Activated CD4-positive, alpha-beta T cell treated with anti-CD3 and anti-CD28 coated beads for 24 hours (primary cell): Measurements from ENCODE around the gene SPOCK1.

Experiments
- DNase-seq, 2 donors: peaks; one replicate each; pipeline ENCODE4 v3.0.0-alpha.2; 2020; ENCODE audit warnings: low read depth in 2 of 2

The SPOCK1 gene

DNA sequence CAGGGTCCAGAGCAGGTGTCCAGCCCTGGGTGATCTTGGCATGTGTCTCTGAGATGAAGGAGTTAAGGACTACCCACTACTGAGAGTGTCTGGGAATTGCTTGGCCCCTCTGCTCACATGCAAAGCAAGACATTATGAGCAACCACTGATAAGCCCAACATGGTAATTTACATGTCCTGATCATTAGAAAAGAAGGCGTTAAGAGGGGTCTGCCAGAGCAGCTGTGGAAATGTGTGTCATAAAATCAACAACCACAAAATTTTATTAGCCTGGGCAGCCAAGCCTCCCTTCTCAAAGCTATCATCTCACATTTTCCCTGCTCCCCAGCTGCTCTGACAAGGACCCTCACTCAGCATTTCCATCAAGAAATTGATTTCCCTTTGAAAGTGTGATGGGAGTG, 351.0 kb downstream of the SPOCK1 start:
- DNase-seq = no peak

DNA sequence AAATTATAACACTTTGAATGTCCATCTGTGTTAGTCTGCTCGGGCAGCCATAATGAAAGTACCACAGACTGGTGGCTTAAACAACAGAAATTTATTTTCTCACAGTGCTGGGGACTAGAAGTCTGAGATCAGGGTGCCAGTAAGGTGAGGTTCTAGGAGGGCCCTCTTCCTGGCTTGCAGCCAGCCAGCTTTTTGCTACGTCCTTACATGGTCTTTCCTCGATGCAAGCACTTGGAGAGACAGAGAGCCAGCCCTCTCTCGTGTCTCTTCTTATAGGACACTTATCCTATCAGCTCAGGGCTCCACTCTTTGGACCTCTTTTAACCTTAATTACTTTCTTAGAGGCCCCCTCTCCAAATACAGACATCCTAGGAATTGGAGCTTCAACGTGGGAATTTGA, 351.8 kb downstream of the SPOCK1 start:
- DNase-seq = no peak

DNA sequence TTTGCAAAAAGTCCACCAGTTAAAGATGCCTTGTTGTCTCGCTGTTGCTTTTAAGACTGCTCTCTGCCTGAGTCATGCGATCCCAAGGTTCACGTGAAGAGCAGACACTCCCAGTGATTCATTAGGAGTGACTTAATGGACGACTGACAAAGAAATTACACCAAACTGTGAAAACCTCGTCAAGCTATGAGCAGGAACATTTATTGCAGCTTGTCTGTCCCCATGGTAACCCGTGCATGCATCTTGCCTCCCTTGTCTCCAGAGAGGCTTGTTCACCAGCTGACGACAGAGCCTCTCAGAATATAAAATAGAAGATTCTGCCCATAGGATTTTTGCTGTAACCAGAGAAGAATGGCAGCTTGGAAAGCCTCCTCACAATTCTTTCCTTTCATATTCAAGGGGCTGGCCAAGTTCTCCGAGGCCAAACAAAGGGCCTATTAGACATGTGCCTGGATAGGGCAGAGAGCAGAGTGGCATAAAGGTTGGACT, 352.7 kb downstream of the SPOCK1 start:
- DNase-seq = no peak

DNA sequence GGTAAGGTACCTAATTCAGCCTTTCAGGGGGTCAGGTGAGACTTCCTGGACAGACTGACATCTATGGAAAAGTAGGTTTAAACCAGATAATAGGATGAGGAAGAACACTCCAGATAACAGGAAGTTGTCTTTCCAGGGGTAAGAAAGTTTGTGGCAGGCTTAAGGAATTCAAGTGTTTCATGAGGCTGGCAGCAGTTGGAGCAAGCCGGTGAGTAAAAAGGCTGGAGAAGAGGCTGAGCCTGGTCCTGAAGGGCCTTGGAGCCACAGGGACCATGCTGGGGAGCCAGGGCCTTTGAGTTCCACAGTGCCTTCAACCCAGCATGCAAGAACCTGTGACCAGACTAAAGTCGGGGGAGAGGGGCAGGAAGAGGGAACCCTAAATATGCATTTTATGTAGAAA, 353.4 kb downstream of the SPOCK1 start:
- no peak for DNase-seq

DNA sequence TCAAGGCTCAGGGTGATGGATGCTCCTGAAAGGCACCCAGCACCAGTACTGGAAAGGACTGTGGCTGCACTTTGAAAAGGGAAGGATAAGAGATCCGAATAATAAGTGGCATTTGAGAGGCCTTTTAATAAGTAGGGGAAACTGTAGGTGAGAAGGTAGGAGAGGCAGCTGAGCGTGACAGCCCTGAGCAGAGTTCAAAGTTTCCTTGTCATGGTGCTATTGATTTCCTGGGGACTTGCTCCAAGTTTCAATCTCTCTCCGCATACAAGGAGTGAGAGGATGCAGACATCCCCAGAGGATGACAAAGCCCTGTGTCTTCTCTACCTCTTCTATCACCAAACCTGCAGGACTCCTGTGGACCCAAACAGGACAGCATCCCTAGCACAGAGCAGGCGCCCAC, 354.5 kb downstream of the SPOCK1 start:
- DNase-seq = no peak

- no peak for DNase-seq
These were observed 356.1 kb downstream of the SPOCK1 start for GRCh38 chr5:137142764-137143605.

DNA sequence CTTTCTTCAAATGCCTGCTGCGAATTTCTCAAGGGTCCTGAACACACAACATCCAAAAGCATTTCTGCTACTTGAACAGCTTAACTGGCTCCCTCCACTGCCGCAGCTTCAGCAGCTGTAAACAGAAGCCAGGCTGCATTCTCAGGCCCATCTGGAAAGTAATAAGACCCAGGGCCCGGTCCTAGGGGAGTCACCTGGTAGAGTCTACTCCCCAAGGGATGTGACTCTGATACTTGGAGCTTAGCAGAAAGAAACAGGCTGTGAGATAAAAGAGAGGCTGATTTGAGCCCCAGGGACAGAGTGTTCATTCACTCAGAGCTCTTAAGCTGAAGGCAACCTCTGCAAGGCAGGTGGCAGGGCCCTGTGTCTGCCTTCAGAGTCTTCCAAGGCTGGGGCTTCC, 356.8 kb downstream of the SPOCK1 start:
- no peak for DNase-seq

DNA sequence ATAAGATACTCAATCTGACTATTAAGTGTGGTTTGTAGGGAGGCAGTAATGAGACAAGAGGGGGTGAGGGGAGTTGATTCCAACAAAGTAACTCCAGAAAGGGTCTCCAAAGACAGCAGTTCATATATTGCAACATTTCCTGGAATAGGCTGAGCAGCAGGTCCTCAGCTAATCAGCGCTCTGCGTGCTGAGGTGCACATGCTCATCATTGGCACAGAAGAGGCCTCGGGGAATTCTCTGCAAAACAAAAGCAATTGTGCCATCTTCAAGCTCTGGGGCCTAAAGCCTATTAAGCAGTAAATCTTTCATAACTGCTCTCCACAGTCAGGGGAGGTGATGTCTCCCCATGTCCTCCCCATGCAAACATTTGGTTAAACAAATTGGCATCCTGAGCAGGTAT, 357.3 kb downstream of the SPOCK1 start:
- no peak for DNase-seq

DNA sequence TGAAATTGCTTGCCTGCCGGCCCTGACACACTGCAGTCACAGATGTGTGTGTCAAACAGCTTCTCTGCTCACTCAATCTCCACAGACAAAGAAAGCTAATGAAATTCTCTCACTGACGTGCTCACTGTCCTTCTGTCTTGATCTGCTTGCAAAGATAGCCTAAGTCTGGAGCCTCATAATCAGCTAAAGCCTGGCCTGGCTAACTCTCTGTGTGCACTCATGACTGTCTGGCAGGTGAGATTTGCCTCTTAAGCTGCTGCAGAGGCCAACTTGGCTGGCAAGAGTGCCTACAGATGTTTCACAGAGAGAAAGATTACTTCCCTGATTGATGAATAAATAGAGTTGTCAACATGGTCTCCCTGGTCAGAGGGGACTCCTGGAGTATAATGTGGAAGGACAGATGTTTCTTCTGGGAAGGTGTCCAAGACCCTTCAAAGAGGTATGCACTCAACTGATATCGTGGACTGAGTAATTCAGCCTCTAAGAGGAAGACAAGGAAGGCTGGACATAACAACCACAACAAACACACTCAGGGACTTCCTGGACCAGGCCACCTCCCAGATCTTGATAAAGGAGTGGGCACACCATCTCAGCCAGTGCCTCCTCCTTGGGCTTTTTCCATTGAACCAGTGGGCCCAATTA, 362.0 kb downstream of the SPOCK1 start:
- no peak for DNase-seq

- no peak for DNase-seq
These were observed 364.1 kb downstream of the SPOCK1 start for GRCh38 chr5:137134920-137135532.

GRCh38 chr5:137129886-137130680, 369.0 kb downstream of the SPOCK1 start:
- no peak for DNase-seq

DNA sequence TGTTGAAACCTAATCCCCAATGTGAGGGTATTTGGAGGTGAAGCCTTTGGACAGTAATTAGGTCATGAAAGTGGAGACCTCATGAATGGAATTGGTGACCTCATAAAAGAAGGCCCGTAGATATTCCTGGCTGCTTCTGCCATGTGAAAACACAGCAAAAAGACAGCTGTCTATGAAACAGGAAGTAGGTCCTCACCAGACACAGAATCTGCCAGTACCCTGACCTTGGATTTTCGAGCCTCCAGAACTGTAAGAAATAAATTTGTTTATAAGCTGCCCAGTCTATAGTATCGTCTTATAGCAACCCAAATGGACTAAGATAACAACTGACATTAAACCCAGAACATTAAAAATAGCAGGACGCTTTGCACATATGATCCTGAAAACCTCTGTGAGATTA, 371.1 kb downstream of the SPOCK1 start:
- DNase-seq = no peak

DNA sequence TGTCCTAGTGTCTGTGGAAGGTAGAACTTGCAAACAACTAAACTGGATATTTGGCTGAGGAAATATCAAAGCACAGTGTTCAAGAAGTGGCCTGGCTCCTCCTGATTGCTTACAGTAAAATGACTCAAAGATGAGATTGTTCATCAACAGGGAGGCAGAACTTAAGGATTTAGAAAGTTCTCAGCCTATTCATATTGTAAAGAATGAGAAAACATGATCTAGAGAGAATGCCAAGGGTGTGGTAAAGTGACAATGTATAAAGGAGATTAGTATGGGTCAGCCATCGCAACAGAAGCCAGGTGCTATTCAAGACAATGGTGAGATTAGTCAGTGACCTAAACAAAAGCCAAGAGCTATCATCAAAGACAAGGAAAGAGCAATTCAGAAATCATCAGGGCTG, 372.3 kb downstream of the SPOCK1 start:
- DNase-seq = no peak

- DNase-seq = no peak
These were observed 376.6 kb downstream of the SPOCK1 start for GRCh38 chr5:137122558-137122957.

DNA sequence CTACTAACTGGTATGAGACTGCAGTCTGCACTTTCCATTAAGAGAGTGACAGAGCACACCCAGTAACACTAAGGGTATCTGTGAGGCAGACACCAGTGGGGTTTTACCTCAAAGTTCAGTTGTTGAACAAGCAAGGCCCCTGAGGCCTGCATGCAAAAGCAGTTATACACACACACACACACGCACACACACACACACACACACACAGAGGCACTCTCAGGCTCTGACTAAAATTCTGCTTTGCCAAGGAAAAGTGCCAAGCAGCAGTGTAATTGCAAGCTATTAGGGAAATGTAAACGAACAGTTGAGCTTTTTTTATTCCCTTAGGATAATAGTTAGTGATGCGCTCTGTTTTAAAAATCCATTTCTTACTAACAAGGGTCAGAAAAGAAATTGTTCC, 377.1 kb downstream of the SPOCK1 start:
- no peak for DNase-seq

DNA sequence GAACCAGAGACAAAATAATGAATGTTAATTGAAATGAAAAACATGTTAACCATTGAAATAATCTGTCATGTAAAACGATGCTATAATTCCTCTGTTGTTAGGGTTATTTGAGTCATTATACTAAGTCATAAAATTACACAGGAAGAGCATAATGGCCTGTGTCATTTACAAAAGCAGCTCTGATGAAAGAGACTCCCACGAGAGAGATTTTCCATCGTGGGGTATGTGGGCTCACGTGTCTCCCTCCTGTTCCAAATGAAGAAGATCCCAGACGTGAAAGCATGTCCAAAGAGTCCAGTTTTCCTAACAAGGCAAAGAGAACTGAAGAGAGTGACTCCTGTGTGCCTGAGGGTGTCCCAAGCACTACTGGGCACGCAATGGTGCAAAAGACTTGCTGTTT, 379.8 kb downstream of the SPOCK1 start:
- no peak for DNase-seq

GRCh38 chr5:137118629-137119028, 380.5 kb downstream of the SPOCK1 start:
- DNase-seq = no peak

GRCh38 chr5:137115152-137115551, 384.0 kb downstream of the SPOCK1 start:
- DNase-seq = no peak

DNA sequence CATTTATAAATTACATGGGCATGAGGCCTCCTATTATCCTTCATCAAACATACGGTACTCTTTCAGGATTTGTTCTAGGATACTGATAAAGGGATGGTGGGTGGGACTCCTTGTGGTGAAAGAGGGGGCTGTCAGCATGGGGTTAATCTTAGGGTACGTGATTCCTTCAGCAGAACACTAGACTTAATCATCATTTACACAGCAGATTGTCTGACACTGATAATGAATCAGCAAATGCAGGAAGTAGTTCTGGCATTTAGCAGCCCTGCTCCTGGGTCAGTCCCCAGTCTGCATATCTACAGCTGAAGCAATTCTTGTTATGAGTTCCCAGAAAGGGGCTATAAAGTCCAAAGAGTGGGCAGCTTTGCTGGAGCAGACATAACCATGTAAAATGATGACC, 384.6 kb downstream of the SPOCK1 start:
- DNase-seq = no peak

DNA sequence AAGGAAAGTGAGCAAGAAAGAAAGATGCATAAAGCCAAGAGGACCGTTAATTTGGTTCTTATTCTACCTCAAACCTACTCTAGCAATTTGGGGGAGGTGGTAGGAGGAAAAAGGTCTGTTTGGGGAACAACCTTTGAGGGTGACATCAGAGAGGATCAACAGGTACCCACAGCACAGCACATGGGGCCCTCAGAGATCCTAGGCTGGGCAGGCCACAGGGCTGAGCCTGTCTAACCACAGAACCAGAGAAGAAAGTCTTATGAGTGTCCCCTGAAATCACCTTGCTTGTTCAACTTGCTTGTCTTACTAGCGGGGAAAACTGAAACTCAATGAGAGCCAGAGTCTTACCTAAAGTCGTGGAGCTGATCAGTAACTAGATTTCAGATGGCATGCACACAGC, 385.2 kb downstream of the SPOCK1 start:
- no peak for DNase-seq

DNA sequence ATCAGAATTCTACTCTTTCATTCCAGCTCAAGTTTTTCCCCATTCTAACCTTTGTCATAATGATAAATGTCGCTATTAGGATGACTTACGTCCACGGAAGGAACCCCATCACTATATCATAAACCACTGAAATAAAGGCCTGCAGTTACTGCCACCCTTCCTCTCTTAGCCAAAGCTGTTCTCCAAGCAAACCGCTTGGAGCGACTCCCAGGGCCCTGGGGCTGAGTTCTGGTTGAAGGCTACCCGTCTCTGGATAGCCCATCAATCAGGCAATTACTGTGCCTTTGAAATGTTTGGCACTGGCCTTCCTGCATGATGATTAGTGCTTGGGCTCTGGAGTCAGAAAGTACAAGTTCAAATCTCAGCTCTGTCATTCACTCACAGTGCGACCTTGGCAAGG, 386.0 kb downstream of the SPOCK1 start:
- DNase-seq = no peak
